SU-DHL-6 (cell line): ENCODE data around the gene NDC80.

Experiments used
- H2AFZ ChIP-seq: fragments of 200-600 bp; sonication (generic); 2 replicates; pipeline ENCODE4 v1.6.1; 2014; ENCODE audit warnings: low read depth, mild to moderate bottlenecking, moderate library complexity, mixed read lengths, antibody characterized with exemption, low read length; ENCODE audit not compliant: severe bottlenecking
- H3F3A ChIP-seq: fragments of 200-600 bp; shearing (Covaris generic); 2 replicates; pipeline ENCODE4 v1.6.0; 2016; ENCODE audit warnings: antibody characterized with exemption, mild to moderate bottlenecking; ENCODE audit not compliant: insufficient read depth
- H3K27ac ChIP-seq: fragments of 200-600 bp; sonication (generic); 2 replicates; pipeline ENCODE4 v1.5.1; 2016; ENCODE audit warnings: low read depth, mild to moderate bottlenecking, low read length, moderate library complexity, mixed read lengths
- H3K27me3 ChIP-seq: fragments of 200-600 bp; sonication (generic), shearing (Covaris generic); 2 replicates; pipeline ENCODE4 v1.6.0; 2014; ENCODE audit warnings: mild to moderate bottlenecking, low read length
- H3K36me3 ChIP-seq: fragments of 200-600 bp; sonication (generic); 2 replicates; pipeline ENCODE4 v1.6.1; 2014; ENCODE audit warnings: mild to moderate bottlenecking, low read length, mixed read lengths
- H3K4me2 ChIP-seq: fragments of 300-600, 200-600 bp; shearing (Covaris generic), sonication (generic); 2 replicates; pipeline ENCODE4 v1.6.0; 2014; ENCODE audit warnings: low read length, low read depth, mild to moderate bottlenecking; ENCODE audit not compliant: poor library complexity, severe bottlenecking
- H3K4me3 ChIP-seq: fragments of 200-600 bp; sonication (generic); 2 replicates; pipeline ENCODE4 v1.5.1; 2014; ENCODE audit warnings: antibody characterized with exemption, low read length, mild to moderate bottlenecking, mixed read lengths; ENCODE audit not compliant: insufficient read depth, poor library complexity, severe bottlenecking
- H3K79me2 ChIP-seq: fragments of 200-600 bp; sonication (generic); 2 replicates; pipeline ENCODE4 v1.6.1; 2014; ENCODE audit warnings: mild to moderate bottlenecking, low read length, moderate library complexity; ENCODE audit not compliant: insufficient read depth
- H3K9ac ChIP-seq: fragments of 200-600 bp; sonication (generic); 2 replicates; pipeline ENCODE4 v1.7.0; 2014; ENCODE audit warnings: mild to moderate bottlenecking, low read length
- H3K9me2 ChIP-seq: fragments of 200-600 bp; sonication (generic); replicated peaks from 2 replicates; pipeline ENCODE4 v1.6.1; 2014; ENCODE audit warnings: low read length; ENCODE audit not compliant: insufficient read depth
- H3K9me3 ChIP-seq: fragments of 200-600 bp; sonication (generic); 2 replicates; pipeline ENCODE4 v1.6.1; 2014; ENCODE audit warnings: low read length, mixed read lengths; ENCODE audit not compliant: insufficient read depth
- H4K20me1 ChIP-seq: fragments of 200-600 bp; sonication (generic); 2 replicates; pipeline ENCODE4 v1.6.1; 2014; ENCODE audit warnings: low read depth, mild to moderate bottlenecking, antibody characterized with exemption, low read length, moderate library complexity, mixed read lengths
- CTCF ChIP-seq: fragments of 200-600 bp; sonication (generic); IDR thresholded peaks from one replicate; pipeline ENCODE4 v1.5.1; 2017; ENCODE audit warnings: antibody characterized with exemption, mild to moderate bottlenecking, low read length, moderate library complexity; ENCODE audit not compliant: insufficient read depth, poor library complexity, severe bottlenecking
- EZH2phosphoT487 ChIP-seq: fragments of 200-600 bp; sonication (generic), shearing (Covaris generic); conservative IDR thresholded peaks from 2 replicates; pipeline ENCODE4 v1.6.1; 2018; ENCODE audit warnings: mild to moderate bottlenecking, antibody characterized with exemption, low read length, moderate library complexity, mixed read lengths

The NDC80 gene

GRCh38 chr18:2554696-2555095 is 16.7 kb upstream of the NDC80 start:
- TF ChIP-seq EZH2phosphoT487, result no peak
- no peak for TF ChIP-seq CTCF
- H3K36me3 ChIP-seq, result peaks cover 15% of the 10 kb centered on the region

GRCh38 chr18:2555895-2556294 is 15.5 kb upstream of the NDC80 start:
- Histone ChIP-seq H3K9ac (no peak overlapping the region), H3K9me3 (no peaks in the 10 kb centered on the region), H3K36me3 (peaks cover 15% of the 10 kb centered on the region), H3K4me3 (no peak overlapping the region), H3K79me2 (no peaks in the 10 kb centered on the region), H3F3A (no peaks in the 10 kb centered on the region; the same call in 1 of the 2 replicates), H3K4me2 (no peak overlapping the region), H3K27me3 (no peaks in the 10 kb centered on the region), H2AFZ (no peak overlapping the region), H3K9me2 (no peaks in the 10 kb centered on the region), H3K27ac (no peak overlapping the region), H4K20me1 (no peaks in the 10 kb centered on the region)
- TF ChIP-seq EZH2phosphoT487, result no peak
- TF ChIP-seq CTCF, result no peak

More at GRCh38 chr18:2554696-2555095, 16.7 kb upstream of the NDC80 start:
- no peak overlapping the region for H2AFZ ChIP-seq
- no peaks in the 10 kb centered on the region; the same call in 1 of the 2 replicates for H3F3A ChIP-seq
- H3K4me2 ChIP-seq, result no peak overlapping the region
- H3K27ac ChIP-seq, result no peak overlapping the region
- H3K79me2 ChIP-seq, result no peaks in the 10 kb centered on the region
- no peaks in the 10 kb centered on the region for H3K27me3 ChIP-seq
- no peak overlapping the region for H3K4me3 ChIP-seq
- no peaks in the 10 kb centered on the region for H3K9me2 ChIP-seq
- H4K20me1 ChIP-seq, result no peaks in the 10 kb centered on the region
- H3K9ac ChIP-seq, result no peak overlapping the region
- no peaks in the 10 kb centered on the region for H3K9me3 ChIP-seq

GRCh38 chr18:2557536-2557935 is 13.8 kb upstream of the NDC80 start:
- TF ChIP-seq EZH2phosphoT487 (no peak), CTCF (no peak)
- no peaks in the 10 kb centered on the region for H4K20me1 ChIP-seq
- H3K27ac ChIP-seq, result no peak overlapping the region
- H3K4me2 ChIP-seq, result no peak overlapping the region
- H3K36me3 ChIP-seq, result peaks cover 17% of the 10 kb centered on the region
- no peaks in the 10 kb centered on the region for H3K79me2 ChIP-seq
- no peaks in the 10 kb centered on the region for H3K27me3 ChIP-seq
- H2AFZ ChIP-seq, result no peak overlapping the region
- no peak overlapping the region for H3K9ac ChIP-seq
- H3F3A ChIP-seq, result no peaks in the 10 kb centered on the region; the same call in 1 of the 2 replicates
- no peaks in the 10 kb centered on the region for H3K9me3 ChIP-seq
- no peaks in the 10 kb centered on the region for H3K9me2 ChIP-seq
- H3K4me3 ChIP-seq, result no peak overlapping the region

GRCh38 chr18:2559249-2559648 is 12.1 kb upstream of the NDC80 start:
- Histone ChIP-seq H3K4me2 (no peak overlapping the region), H3F3A (no peaks in the 10 kb centered on the region; the same call in 1 of the 2 replicates), H3K9me3 (no peaks in the 10 kb centered on the region), H3K9me2 (no peaks in the 10 kb centered on the region), H3K27me3 (no peaks in the 10 kb centered on the region), H3K4me3 (no peak overlapping the region), H4K20me1 (no peaks in the 10 kb centered on the region), H2AFZ (no peak overlapping the region), H3K9ac (no peak overlapping the region), H3K79me2 (no peaks in the 10 kb centered on the region), H3K27ac (no peak overlapping the region), H3K36me3 (peaks cover 11% of the 10 kb centered on the region)
- TF ChIP-seq CTCF (no peak), EZH2phosphoT487 (no peak)
